ENCODE data around the gene ANKRD6.

The ANKRD6 gene

GRCh38 chr6:89413006-89413400 lies 19.9 kb upstream of the ANKRD6 start:
- H3K4me3 ChIP-seq (ENCODE audit: low read depth, low read length) = peak overlapping the region; percentile 52
- TF ChIP-seq CTCF (IDR thresholded peaks at IDR 0.05; ENCODE audit: borderline replicate concordance, insufficient read depth, low read depth, low read length) = no peak

- no peak overlapping the region for H3K4me3 ChIP-seq (ENCODE audit: low read depth, low read length)
- TF ChIP-seq CTCF (IDR thresholded peaks at IDR 0.05; ENCODE audit: borderline replicate concordance, insufficient read depth, low read depth, low read length) = no peak
These were observed 18.7 kb upstream of the ANKRD6 start for GRCh38 chr6:89414215-89414614.

- no peak for TF ChIP-seq CTCF (IDR thresholded peaks at IDR 0.05; ENCODE audit: borderline replicate concordance, insufficient read depth, low read depth, low read length)
- H3K4me3 ChIP-seq (ENCODE audit: low read depth, low read length) = no peak overlapping the region
These were observed 17.8 kb upstream of the ANKRD6 start for GRCh38 chr6:89415185-89415584.

- no peak for TF ChIP-seq CTCF (IDR thresholded peaks at IDR 0.05; ENCODE audit: borderline replicate concordance, insufficient read depth, low read depth, low read length)
- no peak overlapping the region for H3K4me3 ChIP-seq (ENCODE audit: low read depth, low read length)
These were observed 16.2 kb upstream of the ANKRD6 start for GRCh38 chr6:89416796-89417195.

GRCh38 chr6:89430201-89430962 lies 2.6 kb upstream of the ANKRD6 start:
- no peak overlapping the region for H3K4me3 ChIP-seq (ENCODE audit: low read depth, low read length)
- TF ChIP-seq CTCF (IDR thresholded peaks at IDR 0.05; ENCODE audit: borderline replicate concordance, insufficient read depth, low read depth, low read length) = no peak

GRCh38 chr6:89433252-89434149 lies 549 bp downstream of the ANKRD6 start:
- no peak for TF ChIP-seq CTCF (IDR thresholded peaks at IDR 0.05; ENCODE audit: borderline replicate concordance, insufficient read depth, low read depth, low read length)
- peak overlapping the region; percentile 50 for H3K4me3 ChIP-seq (ENCODE audit: low read depth, low read length)

Measured in GM12875 (cell line).